Uterine smooth muscle cell (primary cell): ENCODE data around the gene SH3BGRL2. TPM values are rescaled to one million over a fixed set of nuclear protein-coding genes. Genes with fewer than 3 reads are reported as not detected.

Experiments
- total RNA-seq: library from RNA; depleted of rRNA; stranded (reverse); fragments of >200 nt; gene quantifications from 2 replicates; pipeline ENCODE4 v1.2.3, GENCODE V29; 2014

Gene SH3BGRL2
- total RNA-seq: 4.4 and 6.7 TPM in 2 replicates

DNA sequence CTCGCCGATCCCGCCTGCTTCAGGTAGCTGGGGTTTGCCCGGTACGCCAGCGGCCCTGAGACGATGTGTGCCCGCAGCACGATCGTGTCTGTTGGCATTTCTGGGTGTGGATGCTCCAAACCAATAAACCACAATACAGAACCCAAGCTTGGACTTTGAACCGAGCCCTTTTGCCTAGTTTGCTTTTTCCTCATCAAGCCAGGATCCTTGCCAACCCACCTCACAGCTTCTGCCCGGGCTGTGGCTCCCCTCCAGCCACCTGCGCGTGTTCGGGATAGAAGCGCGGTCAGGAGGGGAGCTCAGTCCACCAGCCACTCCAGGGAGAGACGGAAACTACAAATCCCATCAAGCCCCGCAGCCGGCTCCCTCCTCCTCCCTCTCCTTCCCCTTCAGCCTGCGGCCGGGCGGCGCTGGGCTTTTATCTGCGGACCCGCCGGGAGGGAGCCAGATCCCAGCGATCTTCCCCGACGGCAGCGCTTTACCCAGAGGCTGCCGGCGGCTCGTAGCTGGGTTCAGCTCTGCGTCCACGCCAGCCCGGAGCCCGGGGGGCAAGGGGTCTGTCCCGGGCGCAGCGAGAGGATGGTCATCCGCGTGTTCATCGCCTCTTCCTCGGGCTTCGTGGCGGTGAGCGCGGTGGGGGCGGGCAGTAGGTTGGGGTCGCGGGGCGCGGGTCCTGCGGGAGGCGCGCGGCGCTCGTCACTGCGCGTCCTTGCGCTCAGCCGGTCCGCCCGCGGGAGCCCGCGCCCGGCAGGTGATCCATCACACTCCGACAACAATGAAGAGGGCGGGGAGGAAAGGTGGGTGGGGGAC lies at the start of gene SH3BGRL2:
Gene SH3BGRL2 (plus strand): TSS at position 447 of the 810 bp plus-strand sequence. CDS start 133 bp downstream, at position 580.

Other genes with a start within 250 kb of the SH3BGRL2 start
- 4.2 and 6.7 TPM in 2 replicates for gene LCA5, start 93.9 kb upstream of the SH3BGRL2 start, total RNA-seq